H9 (cell line): Measurements from ENCODE around the gene NAGK. TPM values are rescaled to one million over a fixed set of nuclear protein-coding genes. Genes with fewer than 3 reads are reported as not detected.
A peak's percentile ranks its signal among the peaks of the same experiment; 100 is the strongest.

ENCODE experiments used
- DNase-seq: peaks from one replicate; pipeline ENCODE4 v3.0.0-alpha.2; 2017
- H2AFZ ChIP-seq: one replicate; pipeline ENCODE4 v1.6.1; 2013; ENCODE audit warnings: mild to moderate bottlenecking, low read length, control low read depth, moderate library complexity
- H2AK5ac ChIP-seq: 2 replicates; pipeline ENCODE4 v1.6.1; 2013; ENCODE audit warnings: low read length, control low read depth, mixed read lengths; ENCODE audit not compliant: insufficient read length
- H2BK120ac ChIP-seq: one replicate; pipeline ENCODE4 v1.6.1; 2013; ENCODE audit warnings: low read depth, mild to moderate bottlenecking, low read length, control low read depth, inconsistent platforms; ENCODE audit not compliant: poor library complexity, severe bottlenecking
- H2BK12ac ChIP-seq: 2 replicates; pipeline ENCODE4 v1.6.1; 2013; ENCODE audit warnings: low read length, control low read depth, mixed read lengths, low read depth; ENCODE audit not compliant: insufficient read length
- H2BK15ac ChIP-seq: 2 replicates; pipeline ENCODE4 v1.6.1; 2013; ENCODE audit warnings: low read depth, low read length, control low read depth
- H2BK20ac ChIP-seq: one replicate; pipeline ENCODE4 v1.6.1; 2013; ENCODE audit warnings: low read depth, mild to moderate bottlenecking, low read length, control low read depth, inconsistent platforms; ENCODE audit not compliant: poor library complexity, severe bottlenecking
- H2BK5ac ChIP-seq: 2 replicates; pipeline ENCODE4 v1.6.1; 2013; ENCODE audit warnings: low read length, control low read depth, mixed read lengths; ENCODE audit not compliant: insufficient read length
- H3K14ac ChIP-seq: 2 replicates; pipeline ENCODE4 v1.6.1; 2013; ENCODE audit warnings: low read length, control low read depth; ENCODE audit not compliant: insufficient read depth
- H3K18ac ChIP-seq: 2 replicates; pipeline ENCODE4 v1.6.1; 2013; ENCODE audit warnings: low read depth, mild to moderate bottlenecking, mixed read lengths, low read length, control low read depth; ENCODE audit not compliant: insufficient read length
- H3K23ac ChIP-seq: 2 replicates; pipeline ENCODE4 v1.6.1; 2013; ENCODE audit warnings: low read length, control low read depth, mixed read lengths, low read depth; ENCODE audit not compliant: insufficient read length
- H3K23me2 ChIP-seq: 2 replicates; pipeline ENCODE4 v1.6.1; 2013; ENCODE audit warnings: low read depth, mild to moderate bottlenecking, mixed read lengths, low read length, control low read depth; ENCODE audit not compliant: insufficient read length, poor library complexity, severe bottlenecking
- H3K27ac ChIP-seq: 2 replicates; pipeline ENCODE4 v1.5.1; 2013; ENCODE audit warnings: low read length, control low read depth, mixed read lengths, low read depth; ENCODE audit not compliant: insufficient read length
- H3K27me3 ChIP-seq: 2 replicates; pipeline ENCODE4 v1.6.1; 2013; ENCODE audit warnings: low read length, control low read depth, inconsistent platforms; ENCODE audit not compliant: insufficient read depth
- H3K4ac ChIP-seq: 2 replicates; pipeline ENCODE4 v1.6.1; 2013; ENCODE audit warnings: low read depth, mild to moderate bottlenecking, control low read depth, inconsistent platforms, low read length, moderate library complexity
- H3K4me1 ChIP-seq: 2 replicates; pipeline ENCODE4 v1.6.1; 2013; ENCODE audit warnings: low read length, control low read depth, inconsistent platforms; ENCODE audit not compliant: insufficient read depth
- H3K4me2 ChIP-seq: 2 replicates; pipeline ENCODE4 v1.6.1; 2013; ENCODE audit warnings: low read length, control low read depth, mixed read lengths; ENCODE audit not compliant: insufficient read length, insufficient read depth
- H3K56ac ChIP-seq: 2 replicates; pipeline ENCODE4 v1.6.1; 2013; ENCODE audit warnings: low read depth, mild to moderate bottlenecking, mixed read lengths, low read length, control low read depth; ENCODE audit not compliant: insufficient read length
- H3K79me1 ChIP-seq: 2 replicates; pipeline ENCODE4 v1.6.1; 2013; ENCODE audit warnings: low read depth, mild to moderate bottlenecking, moderate library complexity, low read length, control low read depth, inconsistent platforms; ENCODE audit not compliant: insufficient read depth, poor library complexity, severe bottlenecking
- H3K79me2 ChIP-seq: 2 replicates; pipeline ENCODE4 v1.6.1; 2013; ENCODE audit warnings: low read length, control low read depth, inconsistent platforms; ENCODE audit not compliant: insufficient read depth
- H3K9ac ChIP-seq: 2 replicates; pipeline ENCODE4 v1.6.1; 2013; ENCODE audit warnings: low read length, control low read depth, mixed read lengths; ENCODE audit not compliant: insufficient read length; ENCODE audit errors: extremely low read depth
- H3K9me3 ChIP-seq: one replicate; pipeline ENCODE4 v1.6.1; 2013; ENCODE audit warnings: low read depth, low read length, inconsistent platforms; ENCODE audit not compliant: control insufficient read depth
- H3T11ph ChIP-seq: one replicate; pipeline ENCODE4 v1.6.1; 2013; ENCODE audit warnings: mild to moderate bottlenecking, low read length, control low read depth, inconsistent platforms
- H4K20me1 ChIP-seq: one replicate; pipeline ENCODE4 v1.6.1; 2013; ENCODE audit not compliant: control insufficient read depth, insufficient read length, insufficient read depth
- H4K5ac ChIP-seq: 2 replicates; pipeline ENCODE4 v1.6.1; 2013; ENCODE audit warnings: low read depth, mild to moderate bottlenecking, mixed read lengths, low read length, control low read depth; ENCODE audit not compliant: insufficient read length
- H4K8ac ChIP-seq: replicated peaks from 2 replicates; pipeline ENCODE4 v1.6.1; 2013; ENCODE audit warnings: low read length, control low read depth, mixed read lengths, low read depth; ENCODE audit not compliant: insufficient read length
- H4K91ac ChIP-seq: 2 replicates; pipeline ENCODE4 v1.6.1; 2013; ENCODE audit warnings: low read depth, mild to moderate bottlenecking, moderate library complexity, mixed read lengths, low read length, control low read depth; ENCODE audit not compliant: insufficient read length
- H3K27ac Mint-ChIP-seq, 3 experiments: 2 replicates in 2 of 3; 3 replicates in 1 of 3; pipeline ENCODE4 v1.8.0; 2020 to 2021; ENCODE audit warnings: mixed read lengths in 3 of 3, mild to moderate bottlenecking in 1 of 3, moderate library complexity in 1 of 3
- H3K27me3 Mint-ChIP-seq: 2 replicates; pipeline ENCODE4 v1.8.0; 2021; ENCODE audit warnings: low read depth, mild to moderate bottlenecking, moderate library complexity, mixed read lengths
- H3K36me3 Mint-ChIP-seq, 3 experiments: 2 replicates in 2 of 3; 3 replicates in 1 of 3; pipeline ENCODE4 v1.8.0; 2020 to 2021; ENCODE audit warnings: low read depth in 3 of 3, mixed read lengths in 3 of 3; ENCODE audit not compliant: insufficient read depth in 1 of 3
- H3K4me1 Mint-ChIP-seq, 2 experiments: 2 replicates each; pipeline ENCODE4 v1.8.0; 2020; ENCODE audit warnings: mixed read lengths in 2 of 2
- H3K4me3 Mint-ChIP-seq, 2 experiments: 2 replicates in 1 of 2; 3 replicates in 1 of 2; pipeline ENCODE4 v1.8.0; 2020 to 2021; ENCODE audit warnings: mild to moderate bottlenecking in 2 of 2, mixed read lengths in 2 of 2, moderate library complexity in 1 of 2
- H3K9me3 Mint-ChIP-seq, 2 experiments: 2 replicates in 1 of 2; 3 replicates in 1 of 2; pipeline ENCODE4 v1.8.0; 2020; ENCODE audit warnings: mild to moderate bottlenecking in 2 of 2, mixed read lengths in 2 of 2, moderate library complexity in 1 of 2
- CTCF ChIP-seq: fragments of 200-600 bp; sonication (generic); conservative IDR thresholded peaks from 3 replicates; pipeline ENCODE4 v1.8.0; 2021; ENCODE audit warnings: antibody characterized with exemption, mild to moderate bottlenecking
- WGBS: extraction: QIAGEN DNeasy Blood & Tissue Kit; methylation state at CpG from one replicate; pipeline ENCODE4 v1.1.7; 2013; ENCODE audit warnings: missing lambda C conversion rate, low lambda C conversion rate, mixed read lengths; ENCODE audit not compliant: insufficient read length; ENCODE audit errors: extremely low coverage; 5-methylcytosine and 5-hydroxymethylcytosine counted together
- total RNA-seq: library from RNA; stranded (reverse); gene quantifications from 2 replicates; pipeline ENCODE4 v1.2.1, GENCODE V29; 2021

NAGK gene
- total RNA-seq, 1 experiment from 2014 or later: 74.4 TPM

DNA sequence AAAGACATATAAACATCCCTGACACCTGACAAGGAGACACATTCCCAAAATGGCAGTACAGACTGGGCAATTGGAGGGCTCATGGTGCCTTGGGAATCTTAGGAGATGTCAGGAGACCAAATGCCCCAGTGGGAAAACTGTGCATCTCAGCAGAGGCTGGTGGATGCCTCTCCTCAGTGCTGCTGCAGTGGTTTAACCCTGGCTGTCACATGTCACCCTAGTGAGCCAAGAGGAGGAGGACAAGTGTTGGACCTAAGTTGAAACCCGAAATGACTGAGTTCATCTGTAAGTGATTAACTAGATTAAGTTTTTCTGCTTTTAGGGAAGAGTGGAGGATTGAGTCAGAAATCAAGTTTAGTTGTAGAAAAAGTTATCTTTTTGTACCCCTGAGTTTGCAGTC lies 5.2 kb upstream of the NAGK start:
- Mint-ChIP-seq H3K27ac (peak overlapping the region in 1 of 3 experiments; percentile 46; a peak in 1 of 7 replicates), H3K9me3 (no peaks in the 10 kb centered on the region), H3K27me3 (peaks cover 12% of the 10 kb centered on the region), H3K36me3 (no peaks in the 10 kb centered on the region), H3K4me1 (no peaks in the 10 kb centered on the region), H3K4me3 (no peak overlapping the region)
- H4K20me1 ChIP-seq: no peaks in the 10 kb centered on the region
- no CpG with 5 or more reads among the region's 1 CpG for WGBS
- no peak overlapping the region for H3K18ac ChIP-seq
- H4K8ac ChIP-seq: no peak overlapping the region
- H3K27ac ChIP-seq: no peak overlapping the region
- H3K9ac ChIP-seq: no peak overlapping the region
- no peak for DNase-seq
- no peaks in the 10 kb centered on the region for H3K9me3 ChIP-seq
- H4K5ac ChIP-seq: no peak overlapping the region
- no peak overlapping the region for H3K4me2 ChIP-seq
- no peak overlapping the region for H2BK20ac ChIP-seq
- no peaks in the 10 kb centered on the region for H3K79me1 ChIP-seq
- no peak for TF ChIP-seq CTCF
- peaks cover 8% of the 10 kb centered on the region for H3K23me2 ChIP-seq
- H2BK12ac ChIP-seq: no peak overlapping the region
- H3T11ph ChIP-seq: no peak overlapping the region
- H3K79me2 ChIP-seq: no peaks in the 10 kb centered on the region
- H2BK5ac ChIP-seq: no peak overlapping the region
- no peak overlapping the region for H3K14ac ChIP-seq
- H2AK5ac ChIP-seq: no peak overlapping the region
- no peak overlapping the region for H3K4ac ChIP-seq
- H2AFZ ChIP-seq: no peak overlapping the region
- H4K91ac ChIP-seq: no peak overlapping the region
- no peak overlapping the region for H3K23ac ChIP-seq
- H3K27me3 ChIP-seq: no peaks in the 10 kb centered on the region
- no peak overlapping the region for H2BK120ac ChIP-seq
- H2BK15ac ChIP-seq: no peak overlapping the region
- H3K4me1 ChIP-seq: no peaks in the 10 kb centered on the region
- H3K56ac ChIP-seq: no peak overlapping the region
